ENCODE results near the gene URM1.

The URM1 gene

GRCh38 chr9:128414461-128414860, 43.3 kb downstream of the URM1 start:
- TF ChIP-seq FOXP2 (optimal IDR thresholded peaks at IDR 0.05; ENCODE audit: borderline replicate concordance, extremely low read depth, extremely low read length, insufficient read depth) (no peak), SIN3A (IDR thresholded peaks at IDR 0.05; ENCODE audit: borderline replicate concordance, insufficient read depth, low read length) (no peak), POLR2AphosphoS5 (IDR thresholded peaks at IDR 0.05; ENCODE audit: low read depth, low read length) (no peak), TAF1 (IDR thresholded peaks at IDR 0.05; ENCODE audit: borderline replicate concordance, insufficient read depth, low read length) (no peak), REST (IDR thresholded peaks at IDR 0.05; ENCODE audit: insufficient read depth in 1 of 2, low read depth in 2 of 2, low read length in 2 of 2) (no peak)

GRCh38 chr9:128415281-128415680, 44.1 kb downstream of the URM1 start:
- no peak for TF ChIP-seq REST (IDR thresholded peaks at IDR 0.05; ENCODE audit: insufficient read depth in 1 of 2, low read depth in 2 of 2, low read length in 2 of 2)

- no peak for TF ChIP-seq POLR2AphosphoS5 (IDR thresholded peaks at IDR 0.05; ENCODE audit: low read depth, low read length)
- no peak for TF ChIP-seq SIN3A (IDR thresholded peaks at IDR 0.05; ENCODE audit: borderline replicate concordance, insufficient read depth, low read length)
- TF ChIP-seq TAF1 (IDR thresholded peaks at IDR 0.05; ENCODE audit: borderline replicate concordance, insufficient read depth, low read length): no peak
- no peak for TF ChIP-seq FOXP2 (optimal IDR thresholded peaks at IDR 0.05; ENCODE audit: borderline replicate concordance, extremely low read depth, extremely low read length, insufficient read depth)
- no peak for TF ChIP-seq REST (IDR thresholded peaks at IDR 0.05; ENCODE audit: insufficient read depth in 1 of 2, low read depth in 2 of 2, low read length in 2 of 2)
These were observed 44.8 kb downstream of the URM1 start for GRCh38 chr9:128416014-128416413.

GRCh38 chr9:128416432-128417019, 45.4 kb downstream of the URM1 start:
- TF ChIP-seq TAF1 (IDR thresholded peaks at IDR 0.05; ENCODE audit: borderline replicate concordance, insufficient read depth, low read length) (no peak), POLR2AphosphoS5 (IDR thresholded peaks at IDR 0.05; ENCODE audit: low read depth, low read length) (no peak), FOXP2 (optimal IDR thresholded peaks at IDR 0.05; ENCODE audit: borderline replicate concordance, extremely low read depth, extremely low read length, insufficient read depth) (no peak), SIN3A (IDR thresholded peaks at IDR 0.05; ENCODE audit: borderline replicate concordance, insufficient read depth, low read length) (no peak), REST (IDR thresholded peaks at IDR 0.05; ENCODE audit: insufficient read depth in 1 of 2, low read depth in 2 of 2, low read length in 2 of 2) (no peak)

Measured in PFSK-1 (cell line).